Mononuclear cell (primary cell): ENCODE measurements around the gene CEP112. TPM values are rescaled to one million over a fixed set of nuclear protein-coding genes. Genes with fewer than 3 reads are reported as not detected.
"Not testable (repeated sequence)": the region's sequence is repeated elsewhere in the genome, so short reads cannot be mapped to it uniquely, and the experiment has no call there.

ENCODE experiments used
- H3K27me3 ChIP-seq: 2 replicates; pipeline ENCODE4 v1.6.0; 2011; ENCODE audit warnings: low read length, control low read depth; ENCODE audit not compliant: insufficient read depth
- H3K4me1 ChIP-seq: 2 replicates; pipeline ENCODE4 v1.5.1; 2011; ENCODE audit warnings: mild to moderate bottlenecking, low read length, control low read depth; ENCODE audit not compliant: insufficient read depth
- H3K4me3 ChIP-seq: 2 replicates; pipeline ENCODE4 v1.5.1; 2011; ENCODE audit warnings: mild to moderate bottlenecking, low read length, moderate library complexity
- H3K9me3 ChIP-seq: 2 replicates; pipeline ENCODE4 v1.5.1; 2011; ENCODE audit warnings: low read depth, mild to moderate bottlenecking, control low read depth, low read length
- total RNA-seq: library from RNA; depleted of rRNA; stranded (reverse); fragments of >200 nt; gene quantifications from one replicate; pipeline ENCODE4 v1.2.3, GENCODE V29; 2012

Gene CEP112
- total RNA-seq, 1 donor, result 3.3 TPM

DNA sequence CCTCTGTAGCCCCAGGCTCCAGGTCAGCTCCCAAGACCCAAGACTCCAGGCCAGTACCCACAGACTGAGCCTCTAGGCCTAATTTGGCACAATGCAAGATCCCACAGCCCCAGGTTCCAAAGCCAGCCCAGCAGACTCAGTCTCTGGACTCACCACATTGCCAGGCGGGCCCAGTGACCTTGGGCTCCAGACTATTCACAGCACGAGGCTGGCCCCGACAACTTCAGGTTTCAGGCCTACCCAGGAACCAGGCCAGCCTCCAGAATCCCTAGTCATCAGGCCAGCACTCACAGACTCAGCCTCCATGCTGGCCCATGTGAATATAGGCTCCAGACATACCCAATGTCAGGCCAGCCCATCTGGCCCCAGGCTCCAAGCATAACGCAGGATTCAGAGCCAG, 103.8 kb downstream of the CEP112 start:
- no peaks in the 10 kb centered on the region for H3K27me3 ChIP-seq
- no peak overlapping the region for H3K4me3 ChIP-seq
- H3K4me1 ChIP-seq, result no peaks in the 10 kb centered on the region
- H3K9me3 ChIP-seq, result peaks cover 6% of the 10 kb centered on the region

DNA sequence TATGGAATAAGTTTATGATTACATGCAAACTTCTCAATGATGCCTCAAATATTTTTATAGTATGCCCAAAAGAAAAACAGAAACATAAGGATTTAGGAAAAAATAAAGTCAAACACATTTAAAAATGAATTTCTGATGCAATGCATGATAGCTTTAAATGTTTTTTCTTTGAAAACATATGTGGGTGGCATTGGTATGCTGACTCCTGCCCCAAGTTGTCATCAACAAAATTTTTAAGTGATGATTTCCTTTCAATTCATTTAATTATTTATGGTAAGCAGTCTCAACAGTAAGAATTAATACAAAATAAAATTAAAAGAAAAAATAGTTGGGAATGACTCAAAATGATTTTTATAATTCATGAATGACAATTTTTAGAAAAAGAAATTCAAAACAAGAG, 104.9 kb downstream of the CEP112 start:
- Histone ChIP-seq H3K4me3 (no peak overlapping the region), H3K27me3 (no peaks in the 10 kb centered on the region), H3K9me3 (peaks cover 6% of the 10 kb centered on the region), H3K4me1 (no peaks in the 10 kb centered on the region)

DNA sequence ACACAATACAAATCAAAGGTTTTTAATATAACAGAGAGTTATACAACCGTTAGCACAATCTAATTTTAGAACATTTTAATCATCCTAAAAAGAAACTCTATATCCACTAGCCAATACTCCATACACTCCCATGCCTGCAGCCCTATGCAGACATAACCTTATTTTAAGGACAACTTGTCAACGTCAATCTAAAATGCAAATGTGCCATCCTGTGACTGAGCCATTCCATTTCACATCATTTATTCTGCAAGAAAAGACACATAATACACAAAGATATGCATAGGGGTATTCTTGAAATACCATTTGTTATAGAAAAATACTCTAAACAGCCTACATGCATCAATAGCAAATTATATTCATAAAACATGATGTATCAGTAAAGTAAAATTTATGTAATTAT, 106.7 kb downstream of the CEP112 start:
- Histone ChIP-seq H3K4me1 (no peaks in the 10 kb centered on the region), H3K4me3 (no peak overlapping the region), H3K27me3 (no peaks in the 10 kb centered on the region), H3K9me3 (peaks cover 6% of the 10 kb centered on the region)

DNA sequence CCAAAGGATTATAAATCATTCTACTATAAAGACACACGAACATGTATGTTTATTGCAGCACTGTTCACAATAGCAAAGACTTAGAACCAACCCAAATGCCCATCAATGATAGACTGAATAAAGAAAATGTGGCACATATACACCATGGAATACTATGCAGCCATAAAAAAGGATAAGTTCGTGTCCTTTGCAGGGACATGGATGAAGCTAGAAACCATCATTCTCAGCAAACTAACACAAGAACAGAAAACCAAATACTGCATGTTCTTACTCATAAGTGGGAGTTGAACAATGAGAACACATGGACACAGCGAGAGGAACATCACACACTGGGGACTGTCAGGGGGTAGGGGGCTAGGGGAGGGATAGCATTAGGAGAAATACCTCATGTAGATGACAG, 111.3 kb downstream of the CEP112 start:
- H3K9me3 ChIP-seq, H3K27me3 ChIP-seq, H3K4me3 ChIP-seq, H3K4me1 ChIP-seq: not testable (repeated sequence)

DNA sequence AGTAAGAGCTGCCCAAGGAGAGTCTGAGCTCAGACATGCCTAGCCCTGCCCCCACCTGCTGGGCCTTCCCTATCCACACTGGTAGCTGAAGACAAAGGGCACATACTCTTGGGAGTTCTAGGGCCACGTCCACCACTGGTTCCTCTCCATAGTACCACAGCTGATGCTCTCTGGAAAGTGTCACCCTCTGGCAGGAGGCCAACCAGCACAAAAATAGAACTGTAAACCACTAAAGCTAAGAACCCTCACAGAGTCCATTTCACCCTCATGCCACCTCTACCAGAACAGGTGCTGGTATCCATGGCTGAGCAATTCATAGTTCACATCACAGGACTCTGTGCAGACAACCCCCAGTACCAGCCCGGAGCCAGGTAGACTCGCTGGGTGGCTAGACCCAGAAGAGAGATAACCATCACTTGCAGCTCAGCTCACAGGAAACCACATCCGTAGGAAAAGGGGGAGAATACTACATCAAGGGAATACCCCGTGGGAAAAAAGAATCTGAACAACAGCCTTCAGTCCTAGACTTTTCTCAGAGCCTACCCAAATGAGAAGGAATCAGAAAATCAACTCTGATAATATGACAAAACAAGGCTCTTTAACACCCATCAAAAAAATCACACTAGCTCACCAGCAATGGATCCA, 115.3 kb downstream of the CEP112 start:
- no peaks in the 10 kb centered on the region for H3K9me3 ChIP-seq
- no peaks in the 10 kb centered on the region for H3K4me1 ChIP-seq
- H3K27me3 ChIP-seq, result no peaks in the 10 kb centered on the region
- no peak overlapping the region for H3K4me3 ChIP-seq

DNA sequence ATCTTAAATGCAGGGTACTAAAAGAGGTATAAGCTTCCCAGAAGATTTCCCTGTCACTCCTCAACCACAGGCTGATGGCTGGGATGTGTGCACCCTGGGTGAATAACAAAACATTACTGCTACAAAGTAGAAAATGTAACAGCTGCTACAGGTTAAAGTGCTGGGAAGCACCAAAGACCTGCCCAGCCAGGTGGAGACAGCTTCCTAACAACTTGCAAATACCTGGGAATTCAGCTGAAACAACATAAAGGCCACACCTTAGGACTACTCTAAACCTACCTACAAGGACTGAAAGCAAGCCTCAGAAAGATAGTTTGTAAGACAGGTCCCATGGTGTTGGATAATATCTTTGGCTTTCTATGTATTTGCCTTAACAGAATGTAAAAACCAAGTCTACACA, 118.5 kb downstream of the CEP112 start:
- Histone ChIP-seq H3K4me1 (no peaks in the 10 kb centered on the region), H3K27me3 (no peaks in the 10 kb centered on the region), H3K9me3 (no peaks in the 10 kb centered on the region), H3K4me3 (no peak overlapping the region)

DNA sequence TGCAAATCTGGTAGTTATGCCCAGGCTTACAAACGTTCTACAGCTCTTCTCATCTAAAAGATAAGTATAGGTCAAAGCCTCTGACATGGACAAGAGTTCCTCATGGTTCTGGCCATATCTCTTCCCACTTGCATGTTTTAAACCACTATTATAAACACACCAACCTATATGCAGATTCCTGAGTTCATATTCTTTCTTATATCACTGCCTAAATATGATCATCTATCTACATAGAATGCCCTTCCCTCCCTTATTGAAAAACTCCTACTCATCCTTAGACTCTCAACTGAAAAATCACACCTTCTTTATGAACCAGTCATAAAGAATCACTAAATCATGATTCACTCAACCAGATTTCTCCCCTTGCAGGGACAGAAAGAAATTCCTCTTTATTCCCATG, 128.2 kb downstream of the CEP112 start:
- Histone ChIP-seq H3K9me3 (no peaks in the 10 kb centered on the region), H3K27me3 (no peaks in the 10 kb centered on the region), H3K4me1 (no peaks in the 10 kb centered on the region), H3K4me3 (no peak overlapping the region)

DNA sequence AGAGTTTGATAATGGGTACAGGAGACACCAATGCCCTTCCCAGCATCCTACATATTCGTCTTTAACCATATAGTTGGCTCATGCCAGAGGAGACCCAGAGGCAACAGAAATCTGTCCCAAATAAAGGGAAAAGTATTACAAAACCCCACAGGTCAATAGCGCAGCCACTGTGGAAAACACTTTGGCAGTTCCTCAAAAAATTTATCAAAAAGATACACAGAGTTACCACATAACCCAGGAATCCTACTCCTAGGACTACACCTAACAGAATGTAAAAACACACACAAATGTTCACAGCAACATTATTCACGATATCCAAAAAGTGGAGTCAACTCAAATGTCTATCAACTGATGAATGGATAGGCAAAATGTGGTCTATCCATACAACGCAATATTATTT, 135.8 kb downstream of the CEP112 start:
- no peaks in the 10 kb centered on the region for H3K4me1 ChIP-seq
- H3K27me3 ChIP-seq, result no peaks in the 10 kb centered on the region
- no peaks in the 10 kb centered on the region for H3K9me3 ChIP-seq
- no peak overlapping the region for H3K4me3 ChIP-seq

DNA sequence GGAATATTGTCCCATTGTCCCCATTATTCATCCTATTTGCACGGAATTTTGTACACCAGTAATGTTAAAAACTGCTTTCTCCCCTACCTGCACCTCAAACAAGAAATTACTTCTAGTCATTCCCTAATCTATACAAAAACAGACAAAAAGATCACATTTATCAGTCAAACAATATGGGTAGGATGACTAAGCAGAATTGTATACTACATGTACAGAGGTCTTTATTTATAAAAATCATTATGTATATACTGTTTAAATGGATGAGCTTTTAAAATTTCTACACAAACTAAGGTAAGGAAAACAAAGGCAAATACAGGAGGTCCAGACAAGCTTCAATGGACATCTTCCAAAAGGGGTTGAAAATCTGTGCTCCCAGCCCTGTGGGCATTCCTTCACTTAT, 137.7 kb downstream of the CEP112 start:
- no peaks in the 10 kb centered on the region for H3K27me3 ChIP-seq
- H3K4me3 ChIP-seq, result no peak overlapping the region
- no peaks in the 10 kb centered on the region for H3K9me3 ChIP-seq
- no peaks in the 10 kb centered on the region for H3K4me1 ChIP-seq

DNA sequence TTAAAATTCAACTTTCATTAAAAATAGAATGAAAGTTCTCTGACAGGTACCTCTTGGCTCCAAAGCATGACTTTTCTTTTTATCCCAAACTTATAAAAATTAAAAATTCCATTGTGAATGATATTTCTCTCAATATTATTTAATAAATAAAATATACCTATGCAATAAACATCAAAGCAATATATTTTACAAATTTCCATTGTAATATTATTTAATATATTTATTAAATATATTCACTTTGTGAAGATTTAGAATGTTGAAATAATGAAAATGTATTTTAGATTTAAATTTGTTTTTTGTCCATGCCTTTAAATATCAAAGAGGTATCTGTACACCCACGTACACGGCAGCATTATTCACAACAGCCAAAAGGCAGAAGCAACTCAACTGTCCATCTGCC, 147.8 kb downstream of the CEP112 start:
- Histone ChIP-seq H3K9me3 (no peaks in the 10 kb centered on the region), H3K4me3 (no peak overlapping the region), H3K4me1 (no peaks in the 10 kb centered on the region), H3K27me3 (no peaks in the 10 kb centered on the region)

DNA sequence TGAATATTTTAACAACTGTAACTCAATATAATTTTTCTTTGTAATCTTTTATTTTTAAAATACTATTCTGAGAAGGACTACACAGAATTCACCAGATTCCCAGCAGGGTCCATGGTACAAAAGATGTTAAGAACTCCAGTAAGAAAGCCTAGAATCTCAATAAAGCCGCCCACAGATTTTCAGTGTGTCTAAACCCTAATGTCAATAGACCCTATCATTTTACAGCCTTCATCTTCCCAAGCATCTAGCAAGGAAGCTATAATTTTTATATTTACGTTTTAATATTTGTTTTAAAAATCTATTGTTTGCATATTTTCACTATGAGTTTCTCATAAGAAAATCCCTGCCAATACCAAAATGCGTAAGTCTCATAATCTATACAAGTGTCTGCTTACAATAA, 148.5 kb downstream of the CEP112 start:
- H3K9me3 ChIP-seq, result no peaks in the 10 kb centered on the region
- no peaks in the 10 kb centered on the region for H3K27me3 ChIP-seq
- H3K4me3 ChIP-seq, result no peak overlapping the region
- no peaks in the 10 kb centered on the region for H3K4me1 ChIP-seq

DNA sequence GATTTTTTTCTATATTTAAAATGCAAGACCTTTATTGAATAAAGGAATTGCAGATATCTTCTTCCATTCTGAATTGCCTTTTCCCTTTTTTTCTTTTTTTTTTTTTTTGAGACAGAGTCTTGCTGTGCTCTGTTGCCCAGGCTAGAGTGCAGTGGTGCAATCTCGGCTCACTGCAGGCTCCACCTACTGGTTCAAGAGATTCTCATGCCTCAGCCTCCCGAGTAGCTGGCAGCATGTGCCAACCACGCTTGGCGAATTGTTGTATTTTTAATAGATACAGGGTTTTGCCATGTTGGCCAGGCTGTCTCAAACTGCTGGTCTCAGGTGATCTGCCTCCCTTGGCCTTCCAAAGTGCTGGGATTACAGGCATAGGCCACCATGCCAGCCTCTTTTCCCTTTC, 151.5 kb downstream of the CEP112 start:
- no peaks in the 10 kb centered on the region for H3K9me3 ChIP-seq
- no peak overlapping the region for H3K4me3 ChIP-seq
- no peaks in the 10 kb centered on the region for H3K27me3 ChIP-seq
- H3K4me1 ChIP-seq, result no peaks in the 10 kb centered on the region

DNA sequence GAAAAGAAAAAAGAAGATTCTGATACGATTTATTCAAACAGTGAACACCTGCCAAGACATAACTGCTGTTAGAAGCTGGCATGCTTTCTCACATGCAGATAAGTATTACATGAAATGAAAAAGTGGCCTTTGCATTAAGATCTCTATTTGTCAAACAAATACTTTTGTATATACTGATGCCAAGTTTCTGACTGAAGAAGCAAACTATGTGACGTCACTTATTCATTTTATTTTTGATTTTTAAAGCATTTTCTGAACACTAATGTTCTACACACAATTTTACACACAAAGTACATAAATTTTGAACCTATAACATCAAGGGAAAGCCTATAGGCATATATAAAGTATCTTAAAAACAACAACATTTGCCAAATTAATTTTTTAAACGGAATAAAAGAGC, 153.8 kb downstream of the CEP112 start:
- Histone ChIP-seq H3K4me1 (no peaks in the 10 kb centered on the region), H3K9me3 (no peaks in the 10 kb centered on the region), H3K4me3 (no peak overlapping the region), H3K27me3 (no peaks in the 10 kb centered on the region)

DNA sequence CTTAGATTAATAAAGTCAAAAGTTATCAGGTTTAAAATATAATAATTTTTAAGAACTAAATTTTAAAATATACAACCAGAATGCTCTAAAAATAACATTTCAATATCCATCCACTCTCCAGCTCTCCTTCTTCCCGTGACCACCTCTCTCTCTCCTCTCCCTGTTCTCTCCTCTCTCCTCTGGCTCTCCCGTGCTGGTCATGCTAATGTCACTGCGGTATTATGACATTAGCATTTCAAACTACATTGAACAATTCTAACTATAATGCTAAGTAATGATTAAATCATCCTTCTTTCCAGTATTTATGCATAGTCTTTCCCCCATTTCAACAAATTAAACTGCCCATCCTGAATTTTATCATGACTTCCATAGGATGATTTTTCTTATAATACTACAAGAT, 154.7 kb downstream of the CEP112 start:
- H3K9me3 ChIP-seq, result no peaks in the 10 kb centered on the region
- no peaks in the 10 kb centered on the region for H3K27me3 ChIP-seq
- no peak overlapping the region for H3K4me3 ChIP-seq
- H3K4me1 ChIP-seq, result no peaks in the 10 kb centered on the region

DNA sequence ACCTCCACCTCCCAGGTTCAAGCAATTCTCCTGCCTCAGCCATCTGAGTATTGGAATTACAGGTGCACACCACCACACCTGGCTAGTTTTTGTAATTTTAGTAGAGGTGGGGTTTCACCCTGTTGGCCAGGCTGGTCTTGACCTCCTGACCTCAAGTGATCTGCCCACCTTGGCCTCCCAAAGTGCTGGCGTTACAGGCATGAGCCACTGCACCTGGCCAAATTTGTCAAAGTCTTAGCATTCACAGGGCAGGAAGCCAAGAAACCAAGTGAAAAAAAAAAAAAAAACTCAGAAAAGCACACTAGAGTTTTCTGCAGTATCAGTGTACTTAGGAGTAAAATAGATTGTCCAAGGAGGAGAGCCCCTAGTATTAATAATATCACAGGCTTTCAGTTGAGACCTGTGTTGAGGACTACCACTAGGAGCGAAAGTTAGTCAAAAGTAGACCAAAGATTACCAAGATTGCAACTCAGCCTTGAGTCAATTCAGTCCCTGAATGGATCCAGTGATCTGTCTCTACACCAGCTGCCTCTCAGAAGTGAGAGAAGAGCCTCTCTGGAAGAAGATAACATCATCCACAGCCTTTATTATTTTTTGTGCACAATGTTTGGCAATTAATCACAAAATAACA, 159.7 kb downstream of the CEP112 start:
- H3K9me3 ChIP-seq, result no peaks in the 10 kb centered on the region
- H3K27me3 ChIP-seq, result no peaks in the 10 kb centered on the region
- H3K4me1 ChIP-seq, result no peaks in the 10 kb centered on the region
- H3K4me3 ChIP-seq, result no peak overlapping the region

DNA sequence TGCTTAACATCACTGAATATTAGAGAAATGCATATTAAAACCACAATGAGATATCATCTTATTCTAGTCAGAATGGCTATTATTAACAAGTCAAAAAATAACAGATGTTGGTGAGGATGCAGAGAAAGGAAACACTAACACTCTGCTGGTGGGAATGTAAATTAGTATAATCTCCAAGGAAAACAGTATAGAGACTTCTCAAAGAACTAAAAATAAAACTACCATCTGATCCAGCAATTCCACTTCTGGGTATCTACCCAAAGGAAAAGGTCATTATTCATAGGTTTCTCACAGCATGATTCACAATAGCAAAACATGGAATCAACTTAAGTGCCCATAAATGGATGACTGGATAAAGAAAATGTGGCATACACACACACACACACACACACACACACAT, 166.4 kb downstream of the CEP112 start:
- Histone ChIP-seq H3K4me1 (no peaks in the 10 kb centered on the region), H3K4me3 (no peak overlapping the region), H3K9me3 (peaks cover 19% of the 10 kb centered on the region), H3K27me3 (no peaks in the 10 kb centered on the region)
